Measurements from ENCODE around the gene MT1B.
A peak's percentile ranks its signal among the peaks of the same experiment; 100 is the strongest.

Gene MT1B

DNA sequence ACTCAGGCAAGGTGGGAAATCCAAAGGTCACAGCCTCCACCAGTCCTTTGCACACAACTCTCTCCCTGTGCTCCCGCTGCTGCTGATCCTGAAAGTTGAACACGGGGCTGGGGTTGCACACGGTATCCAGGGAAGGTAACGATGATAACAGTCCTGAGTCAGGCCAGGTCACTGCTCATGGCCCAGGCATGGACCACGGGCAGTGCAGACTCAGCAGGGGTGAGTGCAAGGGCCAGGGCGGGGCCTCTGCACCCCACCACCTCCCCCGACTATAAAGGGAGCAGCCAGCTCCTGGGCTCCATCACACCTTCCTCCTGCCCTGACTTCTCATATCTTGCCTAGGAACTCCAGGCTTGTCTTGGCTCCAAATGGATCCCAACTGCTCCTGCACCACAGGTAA is at the start of gene MT1B:
Gene MT1B, plus strand, starts transcription at position 301 of the 400 bp plus-strand sequence. Its CDS starts 68 bp downstream, at position 369.
- DNase-seq, result no peak

DNA sequence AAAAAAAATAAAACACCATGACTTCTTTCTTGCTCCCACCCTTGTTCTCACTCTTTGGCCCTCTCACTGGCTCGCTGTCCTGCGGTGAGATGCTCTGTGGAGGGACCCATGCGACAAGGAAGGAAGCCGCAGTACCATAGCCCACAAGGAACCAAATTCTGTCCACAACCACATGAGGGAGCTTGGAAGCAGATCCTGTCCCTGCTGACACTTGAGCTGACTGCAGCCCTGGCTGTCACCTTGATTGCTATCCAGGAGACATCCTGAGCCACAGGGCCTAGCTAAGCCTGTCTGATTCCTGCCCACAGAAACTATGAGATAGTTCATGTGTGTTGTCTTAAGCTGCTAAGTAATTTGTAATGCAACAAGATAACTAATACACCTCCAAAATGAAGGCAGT is 48.1 kb upstream of the MT1B start:
- no peak for DNase-seq

DNA sequence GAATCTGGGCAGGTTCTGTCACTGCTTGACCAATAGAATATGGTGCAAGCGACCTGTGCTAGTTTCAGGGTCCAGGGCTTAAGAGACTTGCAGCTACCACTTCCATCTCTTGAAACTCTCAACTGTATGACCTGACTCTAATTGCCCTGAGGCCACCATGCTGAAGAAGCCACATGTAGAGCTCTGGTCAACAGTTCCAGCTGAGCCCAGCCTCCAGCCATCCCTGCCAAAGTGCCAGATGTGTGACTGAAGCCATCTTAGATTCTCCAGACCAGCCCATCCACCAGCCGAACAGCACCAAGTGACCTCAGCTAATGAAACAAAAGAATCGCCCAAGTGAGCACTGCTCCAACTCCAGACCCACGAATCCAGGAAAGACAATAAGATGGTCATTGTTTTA is 46.7 kb upstream of the MT1B start:
- no peak for DNase-seq

DNA sequence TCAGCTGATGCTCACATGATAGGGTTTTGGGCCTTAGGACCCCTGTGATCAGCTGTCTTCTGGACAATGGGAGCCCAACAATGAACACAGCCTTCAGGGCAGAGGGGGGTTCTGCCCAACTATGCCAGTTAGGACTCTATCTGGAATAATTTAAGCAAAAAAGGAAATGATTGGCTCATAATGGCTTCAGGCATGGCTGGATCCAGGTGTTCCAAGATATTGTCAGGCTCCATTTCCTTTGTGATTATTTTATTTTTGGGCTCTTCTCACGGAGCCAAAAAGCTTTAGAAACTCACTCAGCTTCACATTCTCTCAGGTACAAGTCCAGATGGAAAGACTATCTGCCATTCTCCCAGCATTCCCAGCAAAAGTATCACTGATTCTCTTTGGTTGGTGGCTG is 46.2 kb upstream of the MT1B start:
- DNase-seq, result no peak

DNA sequence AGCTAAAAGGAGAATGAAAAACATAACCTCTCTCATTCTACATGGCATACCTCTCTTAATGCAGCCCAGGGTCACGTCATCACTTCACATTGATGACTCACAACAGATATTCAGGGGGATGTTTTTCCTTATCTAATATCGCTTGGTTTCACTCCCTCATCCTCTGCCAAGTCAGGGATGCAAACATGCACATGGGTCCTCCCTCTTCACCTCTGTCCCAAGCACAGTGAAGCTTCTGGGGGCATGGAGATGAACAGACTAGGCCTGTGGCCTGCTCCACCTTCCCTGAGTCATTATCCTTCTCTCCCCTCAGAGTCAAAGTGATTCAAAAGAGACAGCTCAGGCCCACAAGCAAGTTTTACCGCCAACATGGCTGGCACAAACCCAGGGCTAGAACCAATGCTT is 45.6 kb upstream of the MT1B start:
- DNase-seq, result no peak

DNA sequence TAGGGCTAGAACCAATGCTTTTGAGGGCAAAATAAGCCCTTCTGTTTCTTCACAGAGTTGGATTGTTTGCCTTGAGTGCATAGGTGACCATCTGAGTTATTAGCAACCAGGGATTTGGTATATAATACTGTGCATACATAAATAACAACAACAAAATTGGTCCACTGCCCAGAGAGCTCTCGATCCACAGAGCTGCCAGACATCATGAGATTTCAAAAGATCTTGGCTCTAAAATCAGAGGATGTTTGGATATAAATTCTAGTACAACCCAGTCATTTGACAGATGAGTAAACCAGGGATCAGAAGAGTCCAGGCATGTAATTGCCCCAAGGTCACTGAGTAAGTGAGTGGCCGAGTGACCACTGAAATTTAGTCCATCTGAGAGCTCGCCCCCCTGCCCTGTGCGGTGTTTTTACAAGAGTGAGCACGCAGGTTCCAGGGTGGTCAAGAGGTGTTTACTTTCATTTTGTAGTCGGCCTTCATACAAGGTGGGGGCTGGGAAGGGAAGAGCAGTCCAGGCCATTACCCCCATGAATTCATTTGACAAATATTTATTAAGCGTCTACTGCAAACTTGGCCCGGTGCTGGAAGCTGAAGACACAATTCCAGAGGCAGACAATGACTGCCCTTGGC is 45.1 kb upstream of the MT1B start:
- no peak for DNase-seq

DNA sequence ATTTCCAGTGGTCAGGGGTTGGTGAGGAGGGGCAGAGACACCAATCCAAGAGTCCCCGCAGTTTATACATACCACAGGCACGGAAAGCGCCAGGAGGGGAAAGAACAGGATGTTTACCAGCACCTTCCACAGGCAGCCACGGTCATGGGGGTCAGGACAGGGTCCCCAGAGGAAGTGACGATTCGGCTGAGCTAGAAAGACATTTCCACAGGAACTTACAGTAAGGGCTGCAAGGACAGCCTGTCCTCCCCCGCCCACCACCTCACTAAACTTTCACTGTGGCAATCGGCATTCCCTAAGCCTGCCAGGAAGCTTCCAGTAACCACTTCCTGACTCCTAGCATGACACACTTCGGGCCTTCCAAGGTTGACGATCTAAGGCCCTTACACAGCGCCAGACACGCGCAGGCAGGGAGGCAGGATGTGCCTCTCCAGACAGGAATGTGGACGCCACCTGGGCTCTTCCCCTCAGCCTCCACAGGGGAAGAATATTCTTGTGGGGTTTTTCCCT is 44.5 kb upstream of the MT1B start:
- DNase-seq, result no peak

DNA sequence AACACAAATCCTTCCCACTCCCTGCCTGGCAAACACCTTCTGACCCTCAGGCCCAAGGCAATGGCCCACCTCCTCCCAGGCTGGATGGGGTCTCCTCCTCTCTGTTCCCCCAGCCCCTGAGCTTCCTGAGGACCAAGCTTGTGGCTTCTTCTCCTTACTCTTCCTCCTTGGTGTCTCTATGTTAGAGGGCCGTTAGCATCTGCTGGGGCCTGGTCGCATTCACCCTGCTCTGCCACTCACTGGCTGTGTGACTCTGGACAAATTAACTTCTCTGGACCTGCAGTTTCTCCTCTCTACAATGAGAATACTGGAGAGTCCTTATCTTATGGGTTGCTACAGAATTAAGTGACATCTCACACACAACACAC is 44.0 kb upstream of the MT1B start:
- DNase-seq, result no peak

DNA sequence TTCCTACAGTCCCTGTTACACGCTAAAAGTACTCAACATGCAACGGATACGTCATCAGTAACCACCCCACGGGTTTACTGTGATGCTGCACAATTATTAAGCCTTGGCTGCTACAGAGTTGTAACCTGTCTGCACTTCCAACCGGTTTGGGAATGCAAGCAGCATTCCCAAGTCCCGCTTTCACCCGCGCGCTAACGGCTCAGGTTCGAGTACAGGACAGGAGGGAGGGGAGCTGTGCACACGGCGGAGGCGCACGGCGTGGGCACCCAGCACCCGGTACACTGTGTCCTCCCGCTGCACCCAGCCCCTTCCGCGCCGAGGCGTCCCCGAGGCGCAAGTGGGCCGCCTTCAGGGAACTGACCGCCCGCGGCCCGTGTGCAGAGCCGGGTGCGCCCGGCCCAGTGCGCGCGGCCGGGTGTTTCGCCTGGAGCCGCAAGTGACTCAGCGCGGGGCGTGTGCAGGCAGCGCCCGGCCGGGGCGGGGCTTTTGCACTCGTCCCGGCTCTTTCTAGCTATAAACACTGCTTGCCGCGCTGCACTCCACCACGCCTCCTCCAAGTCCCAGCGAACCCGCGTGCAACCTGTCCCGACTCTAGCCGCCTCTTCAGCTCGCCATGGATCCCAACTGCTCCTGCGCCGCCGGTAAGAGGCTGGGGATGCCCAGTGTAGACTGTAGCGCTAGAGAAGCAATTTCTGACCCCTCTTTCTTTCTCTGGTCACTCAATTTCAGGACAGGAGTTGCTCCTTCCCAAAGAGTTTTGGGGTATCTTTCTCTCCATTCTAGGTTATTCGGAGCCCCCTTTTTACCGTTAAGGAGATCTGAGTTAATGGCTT is 43.4 kb upstream of the MT1B start, which contains the start of gene MT2A:
Gene MT2A, plus strand, starts transcription at position 542 of the 833 bp plus-strand sequence. Its CDS starts 72 bp downstream, at position 614.
- peak; percentile 80 for DNase-seq

DNA sequence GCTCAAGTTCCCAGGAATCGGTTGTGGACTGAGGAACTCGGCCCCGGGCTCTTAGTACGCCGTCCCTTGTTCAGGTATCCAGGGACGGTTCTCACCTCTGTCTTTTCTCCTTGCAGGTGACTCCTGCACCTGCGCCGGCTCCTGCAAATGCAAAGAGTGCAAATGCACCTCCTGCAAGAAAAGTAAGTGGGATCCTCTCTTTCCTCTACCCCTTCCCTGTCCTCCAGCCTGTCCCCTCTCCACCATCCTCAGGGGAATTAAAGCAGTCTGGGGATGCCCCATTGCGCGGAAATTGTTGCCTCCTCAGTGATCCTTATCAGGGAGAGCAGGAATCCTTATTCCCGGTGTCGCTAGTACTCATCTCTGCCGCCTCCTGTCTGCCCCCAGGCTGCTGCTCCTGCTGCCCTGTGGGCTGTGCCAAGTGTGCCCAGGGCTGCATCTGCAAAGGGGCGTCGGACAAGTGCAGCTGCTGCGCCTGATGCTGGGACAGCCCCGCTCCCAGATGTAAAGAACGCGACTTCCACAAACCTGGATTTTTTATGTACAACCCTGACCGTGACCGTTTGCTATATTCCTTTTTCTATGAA is 42.7 kb upstream of the MT1B start:
- no peak for DNase-seq

DNA sequence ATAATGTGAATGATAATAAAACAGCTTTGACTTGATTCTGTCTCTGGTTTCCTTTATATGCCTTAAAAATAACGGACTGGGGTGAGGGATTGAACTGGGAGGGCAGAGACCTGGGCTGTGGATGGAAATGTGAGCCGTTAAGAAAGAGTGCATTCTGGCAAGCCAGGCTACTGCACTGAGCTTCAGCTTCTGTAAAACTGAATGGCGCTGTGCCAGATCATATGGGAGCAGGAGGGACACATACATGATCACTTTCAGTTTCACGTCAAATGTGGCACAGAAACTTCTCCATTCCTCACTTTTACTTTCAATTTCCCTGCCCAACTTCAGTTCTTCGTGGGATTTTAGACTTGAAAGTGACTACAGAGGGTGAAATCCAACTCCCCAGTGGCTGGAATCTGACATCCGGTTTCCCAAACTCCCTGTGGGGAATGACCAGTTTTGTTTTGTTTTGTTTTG is 42.2 kb upstream of the MT1B start:
- DNase-seq, result peak; percentile 63

DNA sequence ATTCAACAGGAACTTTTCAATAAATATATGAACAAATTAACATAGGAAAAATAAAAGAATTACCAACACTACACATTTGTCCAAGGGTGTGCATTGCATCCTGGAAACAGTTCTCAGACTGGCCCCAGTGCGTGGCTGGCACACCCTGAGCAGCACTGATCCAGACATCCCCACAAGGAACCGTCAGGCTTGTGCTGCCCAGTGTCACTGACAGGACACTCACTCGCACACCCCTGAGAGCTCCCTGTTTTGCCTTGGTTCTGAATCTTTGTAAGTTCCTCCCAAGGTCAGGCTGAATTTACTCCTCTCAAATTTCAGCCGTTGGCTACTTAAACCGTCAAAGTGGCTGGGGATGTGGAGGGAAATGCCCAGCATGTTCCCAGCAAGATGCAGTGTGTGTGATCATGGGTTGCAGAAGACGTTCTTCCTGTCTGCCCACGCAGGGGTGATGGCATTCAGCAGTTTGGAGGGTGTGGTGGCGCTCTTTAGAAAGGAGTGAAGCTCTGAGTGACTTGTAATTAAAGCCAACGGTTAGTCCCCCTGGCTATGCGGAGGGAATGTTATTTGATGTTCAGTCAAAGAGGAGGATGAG is 41.6 kb upstream of the MT1B start:
- DNase-seq, result peak; percentile 39

DNA sequence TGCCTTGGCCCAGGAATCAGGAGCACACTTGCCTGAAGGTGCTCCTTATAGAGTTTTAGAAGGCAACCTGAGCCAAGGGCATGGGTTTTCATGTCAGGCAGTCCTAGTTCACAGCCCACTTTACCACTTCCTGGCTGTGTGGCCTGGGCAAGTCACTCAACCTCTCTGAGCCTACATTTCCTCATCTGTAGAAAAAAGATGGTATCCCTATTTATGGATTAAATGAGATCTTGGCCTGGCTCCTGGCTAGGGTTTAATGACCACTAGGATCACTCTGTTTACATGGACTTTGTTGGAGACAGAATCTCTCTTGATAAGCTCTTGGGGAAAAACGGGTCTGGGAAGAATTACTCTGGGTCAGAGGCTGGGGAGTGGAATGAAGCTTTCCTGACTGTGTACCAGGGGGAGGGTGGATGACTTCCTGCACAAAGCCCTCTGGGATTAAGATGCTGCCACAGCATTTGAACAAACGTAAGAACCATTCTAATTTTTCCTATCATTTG is 41.0 kb upstream of the MT1B start:
- DNase-seq, result no peak

DNA sequence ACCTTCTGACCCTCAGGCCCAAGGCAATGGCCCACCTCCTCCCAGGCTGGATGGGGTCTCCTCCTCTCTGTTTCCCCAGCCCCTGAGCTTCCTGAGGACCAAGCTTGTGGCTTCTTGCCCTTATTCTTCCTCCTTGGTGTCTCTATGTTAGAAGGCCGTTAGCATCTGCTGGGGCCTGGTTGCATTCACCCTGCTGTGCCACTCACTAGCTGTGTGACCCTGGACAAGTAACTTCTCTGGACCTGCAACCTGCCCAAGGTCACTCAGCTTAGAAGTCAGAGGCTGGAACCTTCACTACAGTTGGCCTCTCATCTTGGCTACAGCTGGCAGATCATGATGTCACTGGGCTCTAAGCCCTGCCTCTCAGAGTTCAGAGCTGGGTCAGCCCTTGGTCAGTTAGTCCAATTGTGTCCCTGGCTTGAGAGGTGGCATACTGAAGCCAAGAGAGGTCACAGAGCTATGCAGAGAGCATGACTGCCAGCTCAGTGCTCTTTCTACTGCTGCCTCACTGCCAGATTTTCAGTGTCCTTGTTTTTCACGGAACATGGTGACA is 40.3 kb upstream of the MT1B start:
- DNase-seq, result no peak

DNA sequence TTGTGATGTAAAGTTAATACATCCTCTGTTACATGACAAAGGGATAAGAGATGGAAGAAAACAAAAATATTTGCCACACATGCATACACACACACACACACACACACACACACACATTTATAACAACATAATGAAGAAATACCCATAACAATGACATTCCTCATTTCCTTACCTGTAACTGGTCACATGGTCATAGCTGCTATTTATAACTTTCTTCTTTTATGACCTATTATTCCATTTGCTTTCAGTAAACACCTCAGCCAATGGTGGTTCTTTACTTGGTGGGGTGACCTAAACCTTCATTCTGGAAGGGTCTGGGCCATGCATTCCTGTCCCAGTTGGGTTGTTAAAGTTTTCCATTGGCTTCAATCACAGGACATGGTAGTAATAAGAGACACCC is 38.0 kb upstream of the MT1B start:
- DNase-seq, result no peak

DNA sequence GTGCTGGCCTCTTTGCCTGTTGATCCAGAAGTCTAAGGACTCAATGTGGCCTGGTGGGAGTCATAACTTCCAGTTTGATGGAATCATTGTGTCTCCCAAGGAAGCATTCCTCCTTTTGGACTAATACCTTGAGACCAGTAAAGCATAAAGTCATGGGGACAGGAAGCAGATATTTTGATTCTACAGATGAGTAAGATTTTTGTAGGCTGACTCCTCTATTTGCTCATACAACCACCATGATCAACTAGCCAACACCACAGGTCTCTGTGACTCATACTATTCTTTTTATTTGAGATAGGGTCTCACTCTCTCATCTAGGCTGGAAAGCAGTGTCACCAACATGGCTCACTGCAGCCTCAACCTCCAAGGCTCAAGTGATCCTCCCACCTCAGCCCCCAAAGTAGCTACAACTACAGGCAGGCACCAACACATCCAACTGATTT is 37.1 kb upstream of the MT1B start:
- DNase-seq, result no peak

DNA sequence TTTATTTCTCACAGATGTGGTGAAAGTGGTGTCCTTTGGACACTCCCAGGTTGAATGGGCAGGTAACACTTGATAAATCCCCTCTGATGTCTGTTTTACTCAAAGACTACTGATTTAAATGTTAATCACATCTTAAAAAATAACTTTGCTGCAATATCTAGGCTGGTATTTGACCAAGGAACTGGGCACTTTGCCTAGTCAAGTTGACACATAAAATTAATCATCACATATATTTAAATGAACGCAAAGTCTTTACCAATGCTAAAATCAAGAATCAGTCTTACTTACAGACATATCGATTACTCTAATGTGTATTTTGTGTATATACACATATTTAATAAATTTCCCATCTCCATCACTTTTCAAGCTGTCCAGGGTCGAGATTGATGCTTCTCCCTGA is 36.3 kb upstream of the MT1B start:
- DNase-seq, result no peak

DNA sequence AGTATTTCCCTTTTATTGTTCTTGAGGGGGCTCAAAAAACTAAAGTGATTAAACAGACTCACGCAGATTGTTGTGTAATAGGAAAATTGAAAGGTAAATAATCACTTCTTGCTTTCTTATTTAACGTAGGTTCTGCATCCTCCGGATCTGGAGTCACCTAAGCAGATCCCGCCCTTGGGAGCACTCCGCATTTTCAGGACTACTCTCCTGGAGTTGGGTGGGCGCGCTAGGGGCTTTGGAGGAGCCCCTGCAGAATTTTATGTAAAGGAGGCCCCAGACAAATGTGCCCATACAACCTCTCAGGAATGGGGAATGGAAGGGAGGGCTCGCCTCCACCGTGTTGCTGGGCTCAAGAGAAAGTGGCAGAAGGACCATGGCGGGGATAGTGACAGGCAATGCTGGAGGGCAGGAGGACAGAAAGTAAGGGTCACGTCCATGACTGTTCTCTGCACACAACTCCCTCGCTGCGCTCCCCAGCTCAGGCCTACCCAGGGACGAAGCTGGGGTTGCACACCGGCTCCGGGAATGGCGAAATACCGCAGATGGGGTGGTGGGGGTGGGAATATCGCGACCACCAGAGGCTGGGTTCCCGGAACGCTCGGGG is 35.0 kb upstream of the MT1B start:
- no peak for DNase-seq

DNA sequence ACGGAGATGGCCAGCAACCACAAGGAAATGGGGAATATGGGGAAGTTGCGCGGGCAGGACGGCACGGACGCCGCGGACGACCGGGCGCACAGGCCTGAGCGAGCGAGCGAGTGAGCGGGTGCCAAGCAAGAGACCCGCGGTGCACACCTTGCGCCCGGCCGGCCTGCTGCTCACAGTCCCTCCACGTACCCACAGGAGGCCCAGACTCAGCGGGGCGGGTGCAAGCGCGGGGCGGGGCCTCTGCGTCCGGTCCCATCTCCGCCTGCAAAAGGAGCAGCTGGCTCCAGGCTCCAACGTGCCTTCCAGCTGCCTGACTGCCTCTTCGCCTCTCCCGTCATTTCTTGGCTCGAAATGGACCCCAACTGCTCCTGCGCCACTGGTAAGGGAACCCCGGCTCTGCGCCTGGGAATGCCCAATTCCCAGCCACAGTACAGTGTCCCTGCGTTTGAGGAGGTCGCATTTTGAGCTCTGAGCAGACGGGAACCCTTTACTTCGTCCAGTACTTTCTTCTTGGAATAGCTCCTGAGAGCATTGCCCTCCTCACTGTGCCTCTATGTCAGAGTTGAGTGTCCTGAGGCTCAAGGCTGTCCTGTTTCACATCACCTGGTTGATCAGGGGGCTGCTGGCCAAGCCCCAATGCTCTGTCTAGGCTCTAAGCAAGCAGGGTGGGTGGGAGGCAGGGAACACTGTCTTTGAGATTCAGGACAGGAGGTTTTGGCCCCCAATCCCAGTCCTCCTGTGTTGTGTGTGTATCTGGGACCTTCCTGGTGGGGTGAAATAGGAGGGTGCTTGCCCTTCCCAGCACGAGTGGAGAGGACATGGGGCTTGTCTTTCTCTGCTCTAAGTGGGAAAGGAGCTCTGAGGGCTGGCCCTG is 34.2 kb upstream of the MT1B start:
- DNase-seq, result peak; percentile 36

DNA sequence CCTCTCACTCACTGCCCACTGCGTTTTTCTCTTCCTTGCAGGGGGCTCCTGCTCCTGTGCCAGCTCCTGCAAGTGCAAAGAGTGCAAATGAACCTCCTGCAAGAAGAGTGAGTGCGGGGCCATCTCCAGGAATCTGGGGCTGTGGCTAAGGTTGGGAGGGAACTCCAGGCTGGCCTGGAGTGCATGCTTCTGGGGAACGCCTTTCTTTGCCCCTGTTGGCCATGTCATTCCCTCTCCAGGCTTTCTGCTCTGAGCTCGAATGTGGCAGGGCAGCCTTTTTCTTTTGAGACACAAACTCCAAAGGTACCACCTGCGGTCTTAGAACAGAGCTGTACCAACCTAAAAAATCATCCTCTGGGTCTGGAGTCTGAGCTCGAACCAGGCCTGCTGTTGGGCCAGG is 33.5 kb upstream of the MT1B start:
- no peak for DNase-seq

DNA sequence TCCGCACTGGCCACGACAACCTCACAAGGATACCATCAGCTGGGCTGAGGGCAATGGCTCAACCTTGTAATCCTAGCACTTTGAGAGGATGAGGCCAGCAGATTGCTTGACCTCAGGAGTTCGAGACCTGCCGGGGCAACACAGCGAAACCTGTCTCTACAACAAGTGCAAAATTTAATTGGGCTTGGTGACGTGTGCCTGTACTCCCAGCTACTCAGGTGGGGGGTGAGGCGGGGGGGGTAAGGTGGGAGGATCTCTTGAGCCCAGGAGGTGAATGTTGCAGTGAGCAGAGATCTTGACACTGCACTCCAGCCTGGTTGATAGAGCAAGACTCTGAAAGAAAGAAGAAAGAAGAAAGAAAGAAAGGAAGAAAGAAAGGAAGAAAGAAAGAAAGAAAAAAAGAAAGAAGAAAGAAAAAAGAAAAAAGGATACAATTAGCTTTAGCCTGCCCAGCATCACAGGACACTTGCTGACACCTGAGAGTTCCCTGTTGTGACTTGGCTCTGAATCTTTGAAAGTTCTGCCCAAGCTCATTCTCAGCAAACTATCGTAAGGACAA is 31.3 kb upstream of the MT1B start:
- DNase-seq, result no peak
